HEK293 (cell line): ENCODE data around the gene RITA1.

ENCODE experiments used
- CTCF ChIP-seq: fragments of 450-650 bp; formaldehyde crosslinking; IDR thresholded peaks from 2 replicates; pipeline ENCODE4 v1.5.1; 2016; ENCODE audit warnings: missing biosample characterization, missing genetic modification characterization
- KLF1 ChIP-seq: fragments of 450-650 bp; formaldehyde crosslinking; IDR thresholded peaks from 2 replicates; pipeline ENCODE4 v1.5.1; 2016; ENCODE audit warnings: missing biosample characterization, missing genetic modification characterization
- REPIN1 ChIP-seq: fragments of 450-650 bp; formaldehyde crosslinking; IDR thresholded peaks from 2 replicates; pipeline ENCODE4 v1.5.1; 2017; ENCODE audit warnings: missing biosample characterization, missing genetic modification characterization, low read depth
- YY1 ChIP-seq: fragments of 450-650 bp; formaldehyde crosslinking; IDR thresholded peaks from 2 replicates; pipeline ENCODE4 v1.5.1; 2018; ENCODE audit warnings: missing biosample characterization, missing genetic modification characterization
- ZNF138 ChIP-seq: fragments of 450-650 bp; formaldehyde crosslinking; IDR thresholded peaks from 2 replicates; pipeline ENCODE4 v1.5.1; 2016; ENCODE audit warnings: missing biosample characterization, missing genetic modification characterization, borderline replicate concordance
- ZNF239 ChIP-seq: fragments of 450-650 bp; formaldehyde crosslinking; IDR thresholded peaks from 2 replicates; pipeline ENCODE4 v1.5.1; 2016; ENCODE audit warnings: missing biosample characterization, missing genetic modification characterization
- ZNF404 ChIP-seq: fragments of 450-650 bp; formaldehyde crosslinking; IDR thresholded peaks from 2 replicates; pipeline ENCODE4 v1.5.1; 2017; ENCODE audit warnings: missing biosample characterization, missing genetic modification characterization
- ZNF513 ChIP-seq: fragments of 450-650 bp; IDR thresholded peaks from 2 replicates; pipeline ENCODE4 v1.5.1; 2018; ENCODE audit warnings: missing biosample characterization, missing genetic modification characterization
- ZNF530 ChIP-seq: fragments of 450-650 bp; formaldehyde crosslinking; IDR thresholded peaks from 2 replicates; pipeline ENCODE4 v1.5.1; 2016; ENCODE audit warnings: low read depth, missing biosample characterization, missing genetic modification characterization
- ZNF548 ChIP-seq: fragments of 450-650 bp; formaldehyde crosslinking; IDR thresholded peaks from 2 replicates; pipeline ENCODE4 v1.5.1; 2016; ENCODE audit warnings: missing biosample characterization, missing genetic modification characterization
- ZNF645 ChIP-seq: fragments of 450-650 bp; formaldehyde crosslinking; IDR thresholded peaks from 2 replicates; pipeline ENCODE4; 2016; ENCODE audit warnings: missing biosample characterization, missing genetic modification characterization
- TF ChIP-seq, protein P1 (sequence below): fragments of 450-650 bp; formaldehyde crosslinking; IDR thresholded peaks from 2 replicates; pipeline ENCODE4 v1.5.1; 2016; ENCODE audit warnings: missing biosample characterization, missing genetic modification characterization, low read depth

DNA sequence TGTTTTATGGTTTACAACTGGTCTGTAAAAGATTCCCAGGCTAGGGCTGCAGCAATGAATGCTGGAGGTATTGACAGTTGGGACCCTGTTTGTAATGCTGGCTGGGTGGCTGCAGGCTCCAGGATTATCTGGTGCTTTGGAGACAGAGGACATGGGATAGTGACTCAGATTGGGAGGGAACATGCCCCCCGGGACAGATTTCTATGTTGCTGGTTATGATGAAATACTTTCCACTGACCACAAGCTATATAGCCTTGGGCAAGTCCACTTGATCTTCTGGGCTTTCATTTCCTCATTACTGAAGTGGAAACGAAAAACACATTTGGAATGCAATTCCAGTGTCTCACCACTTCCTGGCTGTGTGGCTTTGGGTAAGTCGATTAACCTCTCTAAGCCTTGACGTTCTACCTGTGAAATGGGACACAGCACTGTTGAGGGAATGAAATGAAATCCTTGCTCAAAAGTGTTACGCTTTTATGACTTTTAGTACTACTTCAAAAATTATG, 29.4 kb downstream of the RITA1 start:
- no peak for TF ChIP-seq CTCF (tag by site-specific recombination)
- TF ChIP-seq YY1 (tag by site-specific recombination) = no peak
- TF ChIP-seq KLF1 (tag by site-specific recombination) = no peak
- TF ChIP-seq, protein P1, sequence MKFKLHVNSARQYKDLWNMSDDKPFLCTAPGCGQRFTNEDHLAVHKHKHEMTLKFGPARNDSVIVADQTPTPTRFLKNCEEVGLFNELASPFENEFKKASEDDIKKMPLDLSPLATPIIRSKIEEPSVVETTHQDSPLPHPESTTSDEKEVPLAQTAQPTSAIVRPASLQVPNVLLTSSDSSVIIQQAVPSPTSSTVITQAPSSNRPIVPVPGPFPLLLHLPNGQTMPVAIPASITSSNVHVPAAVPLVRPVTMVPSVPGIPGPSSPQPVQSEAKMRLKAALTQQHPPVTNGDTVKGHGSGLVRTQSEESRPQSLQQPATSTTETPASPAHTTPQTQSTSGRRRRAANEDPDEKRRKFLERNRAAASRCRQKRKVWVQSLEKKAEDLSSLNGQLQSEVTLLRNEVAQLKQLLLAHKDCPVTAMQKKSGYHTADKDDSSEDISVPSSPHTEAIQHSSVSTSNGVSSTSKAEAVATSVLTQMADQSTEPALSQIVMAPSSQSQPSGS (tag by site-specific recombination) = no peak
- TF ChIP-seq ZNF404 = no peak
- TF ChIP-seq ZNF645 (tag by site-specific recombination) = no peak
- TF ChIP-seq ZNF513 (tag by site-specific recombination) = no peak
- no peak for TF ChIP-seq ZNF138
- TF ChIP-seq REPIN1 (tag by site-specific recombination) = no peak
- no peak for TF ChIP-seq ZNF530 (tag by site-specific recombination)
- no peak for TF ChIP-seq ZNF239 (tag by site-specific recombination)
- TF ChIP-seq ZNF548 (tag by site-specific recombination) = no peak
